HEK293 (cell line): ENCODE measurements around the gene SPINK4.
A peak's percentile ranks its signal among the peaks of the same experiment; 100 is the strongest.

ENCODE experiments used
- CTCF ChIA-PET: fragments of 350-600 bp; formaldehyde crosslinking; extraction: SDS; loops from one replicate; lab custom pipeline; 2021; ENCODE audit warnings: antibody characterized with exemption; lab: Yijun Ruan, JAX
- POLR2A ChIA-PET: fragments of 300-600 bp; formaldehyde crosslinking; extraction: SDS; loops from one replicate; lab custom pipeline; 2020; ENCODE audit warnings: antibody characterized with exemption, inconsistent platforms; lab: Yijun Ruan, JAX
- H3K27ac ChIP-seq: fragments of 200-500 bp; sonication (Bioruptor generic); 2 replicates; pipeline ENCODE4 v1.5.1; 2014; ENCODE audit warnings: low read depth, low read length, control low read depth, inconsistent platforms; ENCODE audit errors: extremely low read depth
- H3K36me3 ChIP-seq, 2 experiments: fragments of 200-500 bp in 1 of 2; sonication (Bioruptor generic) in 1 of 2; 1 replicate in 1 of 2; 2 replicates in 1 of 2; pipeline ENCODE4 v1.5.1; 2014 to 2017; ENCODE audit warnings: inconsistent platforms in 2 of 2, low read length in 2 of 2; ENCODE audit not compliant: control insufficient read depth in 2 of 2, insufficient read depth in 1 of 2
- H3K4me1 ChIP-seq: fragments of 200-500 bp; sonication (Bioruptor generic); 2 replicates; pipeline ENCODE4 v1.5.1; 2014; ENCODE audit warnings: mild to moderate bottlenecking, low read length, inconsistent platforms; ENCODE audit not compliant: control insufficient read depth, insufficient read depth
- H3K4me3 ChIP-seq: 2 replicates; pipeline ENCODE4 v1.5.1; 2011; ENCODE audit warnings: low read depth, mild to moderate bottlenecking, control low read depth, low read length, moderate library complexity
- H3K9me3 ChIP-seq: fragments of 200-500 bp; sonication (Bioruptor generic); 2 replicates; pipeline ENCODE4 v1.5.1; 2014; ENCODE audit warnings: low read depth, low read length, inconsistent platforms; ENCODE audit not compliant: control insufficient read depth, insufficient read depth
- CTCF ChIP-seq: fragments of 450-650 bp; formaldehyde crosslinking; IDR thresholded peaks from 2 replicates; pipeline ENCODE4 v1.5.1; 2016; ENCODE audit warnings: missing biosample characterization, missing genetic modification characterization
- KLF9 ChIP-seq: fragments of 450-650 bp; formaldehyde crosslinking; IDR thresholded peaks from 2 replicates; pipeline ENCODE4 v1.5.1; 2016; ENCODE audit warnings: missing biosample characterization, missing genetic modification characterization, low read depth
- PATZ1 ChIP-seq: fragments of 450-650 bp; formaldehyde crosslinking; IDR thresholded peaks from 2 replicates; pipeline ENCODE4 v1.5.1; 2016; ENCODE audit warnings: missing biosample characterization, missing genetic modification characterization
- SCRT2 ChIP-seq: fragments of 450-650 bp; formaldehyde crosslinking; IDR thresholded peaks from 2 replicates; pipeline ENCODE4 v1.5.1; 2016; ENCODE audit warnings: missing biosample characterization, missing genetic modification characterization
- ZBTB17 ChIP-seq: fragments of 450-650 bp; formaldehyde crosslinking; IDR thresholded peaks from 2 replicates; pipeline ENCODE4 v1.5.1; 2016; ENCODE audit warnings: missing biosample characterization, missing genetic modification characterization
- ZEB2 ChIP-seq: fragments of 450-650 bp; formaldehyde crosslinking; IDR thresholded peaks from 2 replicates; pipeline ENCODE4 v1.5.1; 2016; ENCODE audit warnings: missing biosample characterization, missing genetic modification characterization
- ZFHX2 ChIP-seq: fragments of 450-650 bp; formaldehyde crosslinking; conservative IDR thresholded peaks from 2 replicates; pipeline ENCODE4 v1.5.1; 2016; ENCODE audit warnings: missing biosample characterization, missing genetic modification characterization
- ZNF140 ChIP-seq: fragments of 450-650 bp; formaldehyde crosslinking; IDR thresholded peaks from 2 replicates; pipeline ENCODE4 v1.5.1; 2016; ENCODE audit warnings: missing biosample characterization, missing genetic modification characterization
- ZNF174 ChIP-seq: fragments of 450-650 bp; formaldehyde crosslinking; IDR thresholded peaks from 2 replicates; pipeline ENCODE4 v1.5.0; 2017; ENCODE audit warnings: missing biosample characterization, mild to moderate bottlenecking, missing genetic modification characterization
- ZNF19 ChIP-seq: fragments of 450-650 bp; formaldehyde crosslinking; IDR thresholded peaks from 2 replicates; pipeline ENCODE4; 2016; ENCODE audit warnings: missing biosample characterization, missing genetic modification characterization, low read depth
- ZNF248 ChIP-seq: fragments of 450-650 bp; formaldehyde crosslinking; IDR thresholded peaks from 2 replicates; pipeline ENCODE4 v1.5.1; 2017; ENCODE audit warnings: missing biosample characterization, missing genetic modification characterization
- ZNF311 ChIP-seq: fragments of 450-650 bp; formaldehyde crosslinking; IDR thresholded peaks from 2 replicates; pipeline ENCODE4 v1.5.1; 2017; ENCODE audit warnings: missing biosample characterization, missing genetic modification characterization, borderline replicate concordance
- ZNF324 ChIP-seq: fragments of 450-650 bp; formaldehyde crosslinking; IDR thresholded peaks from 2 replicates; pipeline ENCODE4 v1.5.1; 2016; ENCODE audit warnings: missing biosample characterization, missing genetic modification characterization
- ZNF398 ChIP-seq: fragments of 450-650 bp; formaldehyde crosslinking; IDR thresholded peaks from 2 replicates; pipeline ENCODE4 v1.5.1; 2017; ENCODE audit warnings: missing biosample characterization, missing genetic modification characterization
- ZNF510 ChIP-seq: fragments of 450-650 bp; formaldehyde crosslinking; IDR thresholded peaks from 2 replicates; pipeline ENCODE4 v1.5.1; 2018; ENCODE audit warnings: mild to moderate bottlenecking, missing genetic modification characterization, missing biosample characterization; ENCODE audit not compliant: insufficient replicate concordance
- ZNF513 ChIP-seq: fragments of 450-650 bp; IDR thresholded peaks from 2 replicates; pipeline ENCODE4 v1.5.1; 2018; ENCODE audit warnings: missing biosample characterization, missing genetic modification characterization
- ZNF549 ChIP-seq: fragments of 450-650 bp; IDR thresholded peaks from 2 replicates; pipeline ENCODE4 v1.5.1; 2018; ENCODE audit warnings: missing biosample characterization, missing genetic modification characterization, mild to moderate bottlenecking, inconsistent platforms, moderate library complexity
- ZNF555 ChIP-seq: fragments of 450-650 bp; formaldehyde crosslinking; conservative IDR thresholded peaks from 2 replicates; pipeline ENCODE4 v1.5.1; 2017; ENCODE audit warnings: missing biosample characterization, mild to moderate bottlenecking, missing genetic modification characterization, inconsistent platforms
- ZNF561 ChIP-seq: fragments of 450-650 bp; IDR thresholded peaks from 2 replicates; pipeline ENCODE4 v1.5.1; 2018; ENCODE audit warnings: missing biosample characterization, missing genetic modification characterization, borderline replicate concordance
- ZNF654 ChIP-seq: fragments of 450-650 bp; formaldehyde crosslinking; IDR thresholded peaks from 2 replicates; pipeline ENCODE4 v1.5.1; 2016; ENCODE audit warnings: low read depth, missing biosample characterization, missing genetic modification characterization
- ZNF658 ChIP-seq: fragments of 450-650 bp; formaldehyde crosslinking; IDR thresholded peaks from 2 replicates; pipeline ENCODE4; 2016; ENCODE audit warnings: missing biosample characterization, missing genetic modification characterization
- ZNF677 ChIP-seq: fragments of 450-650 bp; IDR thresholded peaks from 2 replicates; pipeline ENCODE4 v1.5.0; 2018; ENCODE audit warnings: missing biosample characterization, mild to moderate bottlenecking, missing genetic modification characterization, moderate library complexity
- TF ChIP-seq, protein P1 (sequence below): fragments of 450-650 bp; formaldehyde crosslinking; IDR thresholded peaks from 2 replicates; pipeline ENCODE4 v1.5.1; 2017; ENCODE audit warnings: missing biosample characterization, missing genetic modification characterization
- TF ChIP-seq, protein P2 (sequence below): fragments of 450-650 bp; formaldehyde crosslinking; IDR thresholded peaks from 2 replicates; pipeline ENCODE4 v1.5.1; 2016; ENCODE audit warnings: missing biosample characterization, missing genetic modification characterization
- TF ChIP-seq, protein P3 (sequence below): fragments of 450-650 bp; formaldehyde crosslinking; IDR thresholded peaks from 2 replicates; pipeline ENCODE4 v1.5.1; 2016; ENCODE audit warnings: missing biosample characterization, missing genetic modification characterization

Gene SPINK4

DNA sequence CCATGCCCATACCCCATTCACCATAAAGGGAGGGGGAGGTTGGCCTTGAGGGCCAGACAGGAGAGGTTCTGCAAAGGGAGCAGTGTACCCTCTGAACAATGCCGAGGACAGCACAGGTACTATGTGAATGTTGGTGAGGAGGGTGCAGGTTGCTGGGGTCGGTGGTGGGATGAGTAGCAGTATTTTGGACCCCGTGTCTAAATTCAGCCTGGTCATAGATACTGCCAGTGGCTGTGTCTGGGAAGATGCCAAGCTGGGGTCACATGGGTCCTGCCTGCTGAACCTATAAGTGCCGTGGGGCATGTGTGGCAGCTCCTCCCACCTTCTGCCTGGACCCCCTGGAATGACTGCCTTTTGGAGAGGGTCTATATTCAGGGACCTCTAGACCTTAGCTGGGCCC, 11.4 kb upstream of the SPINK4 start (continued):
- no peak for TF ChIP-seq ZBTB17
- no peak for TF ChIP-seq ZNF398 (tag by site-specific recombination)
- no peak for TF ChIP-seq ZNF140 (tag by site-specific recombination)
- TF ChIP-seq, protein P1, sequence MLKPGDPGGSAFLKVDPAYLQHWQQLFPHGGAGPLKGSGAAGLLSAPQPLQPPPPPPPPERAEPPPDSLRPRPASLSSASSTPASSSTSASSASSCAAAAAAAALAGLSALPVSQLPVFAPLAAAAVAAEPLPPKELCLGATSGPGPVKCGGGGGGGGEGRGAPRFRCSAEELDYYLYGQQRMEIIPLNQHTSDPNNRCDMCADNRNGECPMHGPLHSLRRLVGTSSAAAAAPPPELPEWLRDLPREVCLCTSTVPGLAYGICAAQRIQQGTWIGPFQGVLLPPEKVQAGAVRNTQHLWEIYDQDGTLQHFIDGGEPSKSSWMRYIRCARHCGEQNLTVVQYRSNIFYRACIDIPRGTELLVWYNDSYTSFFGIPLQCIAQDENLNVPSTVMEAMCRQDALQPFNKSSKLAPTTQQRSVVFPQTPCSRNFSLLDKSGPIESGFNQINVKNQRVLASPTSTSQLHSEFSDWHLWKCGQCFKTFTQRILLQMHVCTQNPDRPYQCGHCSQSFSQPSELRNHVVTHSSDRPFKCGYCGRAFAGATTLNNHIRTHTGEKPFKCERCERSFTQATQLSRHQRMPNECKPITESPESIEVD: no peak
- TF ChIP-seq, protein P2, sequence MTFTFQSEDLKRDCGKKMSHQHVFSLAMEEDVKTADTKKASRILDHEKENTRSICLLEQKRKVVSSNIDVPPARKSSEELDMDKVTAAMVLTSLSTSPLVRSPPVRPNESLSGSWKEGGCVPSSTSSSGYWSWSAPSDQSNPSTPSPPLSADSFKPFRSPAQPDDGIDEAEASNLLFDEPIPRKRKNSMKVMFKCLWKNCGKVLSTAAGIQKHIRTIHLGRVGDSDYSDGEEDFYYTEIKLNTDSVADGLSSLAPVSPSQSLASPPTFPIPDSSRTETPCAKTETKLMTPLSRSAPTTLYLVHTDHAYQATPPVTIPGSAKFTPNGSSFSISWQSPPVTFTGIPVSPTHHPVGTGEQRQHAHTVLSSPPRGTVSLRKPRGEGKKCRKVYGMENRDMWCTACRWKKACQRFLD: no peak
- TF ChIP-seq ZNF561: no peak
- TF ChIP-seq ZNF174 (tag by site-specific recombination): no peak
- TF ChIP-seq, all 188 proteins: peak for 0

DNA sequence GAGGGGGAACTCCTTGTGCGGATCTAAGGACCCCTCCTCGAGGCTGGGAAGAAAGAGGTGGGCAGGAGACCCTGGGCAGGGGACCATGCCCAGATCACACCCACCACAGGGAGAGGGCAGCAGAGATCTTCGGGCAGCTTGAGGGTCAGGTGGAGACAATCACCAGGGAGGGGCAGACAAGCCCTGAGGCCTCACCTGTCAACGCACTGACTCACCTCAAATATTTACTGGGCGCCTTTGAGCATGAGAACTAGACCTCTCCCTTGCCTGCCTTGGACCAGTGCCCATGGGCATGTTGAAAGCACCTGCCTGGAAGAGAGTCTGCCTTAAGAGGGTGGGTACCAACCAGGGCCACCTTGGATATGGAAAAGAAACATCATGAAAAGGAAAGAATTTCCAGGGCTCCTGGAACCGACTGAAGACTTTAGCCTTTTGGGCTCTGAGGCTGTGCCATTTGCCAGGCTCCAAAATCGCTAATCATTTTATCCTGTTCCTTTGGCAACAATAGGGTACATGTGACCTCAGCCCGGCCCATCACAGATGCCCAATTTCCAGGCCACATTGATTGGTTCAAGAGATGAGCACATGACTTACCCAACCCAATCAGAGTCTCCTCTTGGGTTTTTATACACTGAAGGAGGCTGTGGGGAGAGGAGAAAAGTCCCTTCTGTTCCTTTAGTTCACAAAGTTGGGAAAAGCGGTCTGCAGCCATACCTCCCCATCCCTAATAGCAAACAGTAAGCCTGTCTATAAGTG, 10.4 kb upstream of the SPINK4 start:
- Histone ChIP-seq H3K27ac (no peak overlapping the region), H3K36me3 (no peaks in the 10 kb centered on the region), H3K4me1 (peaks cover 6% of the 10 kb centered on the region), H3K4me3 (no peak overlapping the region), H3K9me3 (no peaks in the 10 kb centered on the region)
- ChIA-PET POLR2A (interaction anchor here (1.7 kb wide), 1 partner anchor 35 kb away, joined by 3 read pairs; the partner anchor contains the start of genes BAG1 and CHMP5), CTCF (interaction anchor here (1.1 kb wide), 1 partner anchor 24 kb away, joined by 3 read pairs; no protein-coding TSS in a partner anchor)
- no peak for TF ChIP-seq ZFHX2 (tag by site-specific recombination)
- TF ChIP-seq ZNF513 (tag by site-specific recombination): no peak
- no peak for TF ChIP-seq ZNF311 (tag by site-specific recombination)
- TF ChIP-seq ZNF677 (tag by site-specific recombination): no peak
- TF ChIP-seq SCRT2 (tag by site-specific recombination): no peak
- no peak for TF ChIP-seq ZNF658 (tag by site-specific recombination)
- 0 out of 2 replicates have a peak, but pooled peaks have one; percentile 14 for TF ChIP-seq CTCF (tag by site-specific recombination)
- no peak for TF ChIP-seq ZNF324 (tag by site-specific recombination)
- TF ChIP-seq ZNF555 (tag by site-specific recombination): no peak
- TF ChIP-seq, protein P3, sequence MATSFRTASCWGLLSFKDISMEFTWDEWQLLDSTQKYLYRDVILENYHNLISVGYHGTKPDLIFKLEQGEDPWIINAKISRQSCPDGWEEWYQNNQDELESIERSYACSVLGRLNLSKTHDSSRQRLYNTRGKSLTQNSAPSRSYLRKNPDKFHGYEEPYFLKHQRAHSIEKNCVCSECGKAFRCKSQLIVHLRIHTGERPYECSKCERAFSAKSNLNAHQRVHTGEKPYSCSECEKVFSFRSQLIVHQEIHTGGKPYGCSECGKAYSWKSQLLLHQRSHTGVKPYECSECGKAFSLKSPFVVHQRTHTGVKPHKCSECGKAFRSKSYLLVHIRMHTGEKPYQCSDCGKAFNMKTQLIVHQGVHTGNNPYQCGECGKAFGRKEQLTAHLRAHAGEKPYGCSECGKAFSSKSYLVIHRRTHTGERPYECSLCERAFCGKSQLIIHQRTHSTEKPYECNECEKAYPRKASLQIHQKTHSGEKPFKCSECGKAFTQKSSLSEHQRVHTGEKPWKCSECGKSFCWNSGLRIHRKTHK (tag by site-specific recombination): no peak
- TF ChIP-seq KLF9 (tag by site-specific recombination): no peak
- no peak for TF ChIP-seq ZNF549 (tag by site-specific recombination)
- TF ChIP-seq ZNF510 (tag by site-specific recombination): no peak
- TF ChIP-seq ZEB2 (tag by site-specific recombination): no peak
- no peak for TF ChIP-seq ZNF19 (tag by site-specific recombination)
- TF ChIP-seq ZNF248 (tag by site-specific recombination): no peak
- TF ChIP-seq ZNF654 (tag by site-specific recombination): peak; percentile 11; the same call in 1 of the 2 replicates
- TF ChIP-seq PATZ1 (tag by site-specific recombination): no peak
